HEK293 (cell line): ENCODE data around the gene C2orf49.

Experiments
- CTCF ChIA-PET: fragments of 350-600 bp; formaldehyde crosslinking; extraction: SDS; loops from one replicate; lab custom pipeline; 2021; ENCODE audit warnings: antibody characterized with exemption; lab: Yijun Ruan, JAX
- POLR2A ChIA-PET: fragments of 300-600 bp; formaldehyde crosslinking; extraction: SDS; loops from one replicate; lab custom pipeline; 2020; ENCODE audit warnings: antibody characterized with exemption, inconsistent platforms; lab: Yijun Ruan, JAX
- H3K27ac ChIP-seq: fragments of 200-500 bp; sonication (Bioruptor generic); 2 replicates; pipeline ENCODE4 v1.5.1; 2014; ENCODE audit warnings: low read depth, low read length, control low read depth, inconsistent platforms; ENCODE audit errors: extremely low read depth
- H3K36me3 ChIP-seq, 2 experiments: fragments of 200-500 bp in 1 of 2; sonication (Bioruptor generic) in 1 of 2; 1 replicate in 1 of 2; 2 replicates in 1 of 2; pipeline ENCODE4 v1.5.1; 2014 to 2017; ENCODE audit warnings: inconsistent platforms in 2 of 2, low read length in 2 of 2; ENCODE audit not compliant: control insufficient read depth in 2 of 2, insufficient read depth in 1 of 2
- H3K4me1 ChIP-seq: fragments of 200-500 bp; sonication (Bioruptor generic); 2 replicates; pipeline ENCODE4 v1.5.1; 2014; ENCODE audit warnings: mild to moderate bottlenecking, low read length, inconsistent platforms; ENCODE audit not compliant: control insufficient read depth, insufficient read depth
- H3K4me3 ChIP-seq: 2 replicates; pipeline ENCODE4 v1.5.1; 2011; ENCODE audit warnings: low read depth, mild to moderate bottlenecking, control low read depth, low read length, moderate library complexity
- H3K9me3 ChIP-seq: fragments of 200-500 bp; sonication (Bioruptor generic); 2 replicates; pipeline ENCODE4 v1.5.1; 2014; ENCODE audit warnings: low read depth, low read length, inconsistent platforms; ENCODE audit not compliant: control insufficient read depth, insufficient read depth
- BCL11B ChIP-seq: fragments of 450-650 bp; formaldehyde crosslinking; IDR thresholded peaks from 2 replicates; pipeline ENCODE4 v1.5.1; 2016; ENCODE audit warnings: low read depth, missing biosample characterization, missing genetic modification characterization
- HIC1 ChIP-seq: fragments of 450-650 bp; formaldehyde crosslinking; IDR thresholded peaks from 2 replicates; pipeline ENCODE4 v1.5.1; 2016; ENCODE audit warnings: missing biosample characterization, missing genetic modification characterization
- INSM2 ChIP-seq: fragments of 450-650 bp; formaldehyde crosslinking; IDR thresholded peaks from 2 replicates; pipeline ENCODE4 v1.5.1; 2016; ENCODE audit warnings: missing biosample characterization, missing genetic modification characterization
- MZF1 ChIP-seq: fragments of 450-650 bp; formaldehyde crosslinking; IDR thresholded peaks from 2 replicates; pipeline ENCODE4 v1.5.1; 2017; ENCODE audit warnings: missing biosample characterization, missing genetic modification characterization, borderline replicate concordance
- RBAK ChIP-seq: fragments of 450-650 bp; formaldehyde crosslinking; IDR thresholded peaks from 2 replicates; pipeline ENCODE4 v1.5.1; 2016; ENCODE audit warnings: missing biosample characterization, missing genetic modification characterization
- SP2 ChIP-seq: fragments of 450-650 bp; formaldehyde crosslinking; IDR thresholded peaks from 2 replicates; pipeline ENCODE4 v1.5.1; 2016; ENCODE audit warnings: missing biosample characterization, missing genetic modification characterization
- ZBTB11 ChIP-seq: fragments of 450-650 bp; formaldehyde crosslinking; conservative IDR thresholded peaks from 2 replicates; pipeline ENCODE4 v1.5.1; 2016; ENCODE audit warnings: low read depth, missing biosample characterization, missing genetic modification characterization
- ZNF132 ChIP-seq: fragments of 450-650 bp; formaldehyde crosslinking; IDR thresholded peaks from 2 replicates; pipeline ENCODE4 v1.5.1; 2017; ENCODE audit warnings: missing biosample characterization, missing genetic modification characterization, borderline replicate concordance
- ZNF248 ChIP-seq: fragments of 450-650 bp; formaldehyde crosslinking; IDR thresholded peaks from 2 replicates; pipeline ENCODE4 v1.5.1; 2017; ENCODE audit warnings: missing biosample characterization, missing genetic modification characterization
- ZNF266 ChIP-seq: fragments of 450-650 bp; formaldehyde crosslinking; IDR thresholded peaks from 2 replicates; pipeline ENCODE4 v1.5.1; 2016; ENCODE audit warnings: missing biosample characterization, missing genetic modification characterization, low read depth
- ZNF280C ChIP-seq: fragments of 450-650 bp; formaldehyde crosslinking; IDR thresholded peaks from 2 replicates; pipeline ENCODE4 v1.5.1; 2016; ENCODE audit warnings: missing biosample characterization, missing genetic modification characterization
- ZNF350 ChIP-seq: fragments of 450-650 bp; formaldehyde crosslinking; IDR thresholded peaks from 2 replicates; pipeline ENCODE4 v1.5.0; 2017; ENCODE audit warnings: missing biosample characterization, mild to moderate bottlenecking, missing genetic modification characterization
- ZNF426 ChIP-seq: fragments of 450-650 bp; formaldehyde crosslinking; IDR thresholded peaks from 2 replicates; pipeline ENCODE4 v1.5.1; 2017; ENCODE audit warnings: missing biosample characterization, missing genetic modification characterization, mild to moderate bottlenecking, inconsistent platforms, moderate library complexity
- ZNF544 ChIP-seq: fragments of 450-650 bp; formaldehyde crosslinking; IDR thresholded peaks from 2 replicates; pipeline ENCODE4 v1.5.0; 2017; ENCODE audit warnings: missing biosample characterization, missing genetic modification characterization
- ZNF558 ChIP-seq: fragments of 450-650 bp; formaldehyde crosslinking; IDR thresholded peaks from 2 replicates; pipeline ENCODE4 v1.5.1; 2016; ENCODE audit warnings: missing biosample characterization, missing genetic modification characterization
- ZNF660 ChIP-seq: fragments of 450-650 bp; IDR thresholded peaks from 2 replicates; pipeline ENCODE4 v1.5.1; 2018; ENCODE audit warnings: missing biosample characterization, mild to moderate bottlenecking, missing genetic modification characterization
- ZNF670 ChIP-seq: fragments of 450-650 bp; formaldehyde crosslinking; IDR thresholded peaks from 2 replicates; pipeline ENCODE4 v1.5.1; 2016; ENCODE audit warnings: missing biosample characterization, missing genetic modification characterization, low read depth
- ZNF704 ChIP-seq: fragments of 450-650 bp; formaldehyde crosslinking; IDR thresholded peaks from 2 replicates; pipeline ENCODE4 v1.5.1; 2016; ENCODE audit warnings: missing biosample characterization, missing genetic modification characterization
- ZNF747 ChIP-seq: fragments of 450-650 bp; formaldehyde crosslinking; IDR thresholded peaks from 2 replicates; pipeline ENCODE4 v1.5.1; 2016; ENCODE audit warnings: missing biosample characterization, missing genetic modification characterization
- ZNF785 ChIP-seq: fragments of 450-650 bp; formaldehyde crosslinking; IDR thresholded peaks from 2 replicates; pipeline ENCODE4 v1.5.1; 2016; ENCODE audit warnings: missing biosample characterization, missing genetic modification characterization
- ZNF791 ChIP-seq: fragments of 450-650 bp; formaldehyde crosslinking; IDR thresholded peaks from 2 replicates; pipeline ENCODE4 v1.5.1; 2016; ENCODE audit warnings: missing biosample characterization, missing genetic modification characterization
- ZNF843 ChIP-seq: fragments of 450-650 bp; formaldehyde crosslinking; IDR thresholded peaks from 2 replicates; pipeline ENCODE4 v1.5.1; 2016; ENCODE audit warnings: missing biosample characterization, missing genetic modification characterization
- TF ChIP-seq, protein P1 (sequence below): fragments of 450-650 bp; formaldehyde crosslinking; IDR thresholded peaks from 2 replicates; pipeline ENCODE4 v1.5.1; 2017; ENCODE audit warnings: missing biosample characterization, missing genetic modification characterization

Gene C2orf49

DNA sequence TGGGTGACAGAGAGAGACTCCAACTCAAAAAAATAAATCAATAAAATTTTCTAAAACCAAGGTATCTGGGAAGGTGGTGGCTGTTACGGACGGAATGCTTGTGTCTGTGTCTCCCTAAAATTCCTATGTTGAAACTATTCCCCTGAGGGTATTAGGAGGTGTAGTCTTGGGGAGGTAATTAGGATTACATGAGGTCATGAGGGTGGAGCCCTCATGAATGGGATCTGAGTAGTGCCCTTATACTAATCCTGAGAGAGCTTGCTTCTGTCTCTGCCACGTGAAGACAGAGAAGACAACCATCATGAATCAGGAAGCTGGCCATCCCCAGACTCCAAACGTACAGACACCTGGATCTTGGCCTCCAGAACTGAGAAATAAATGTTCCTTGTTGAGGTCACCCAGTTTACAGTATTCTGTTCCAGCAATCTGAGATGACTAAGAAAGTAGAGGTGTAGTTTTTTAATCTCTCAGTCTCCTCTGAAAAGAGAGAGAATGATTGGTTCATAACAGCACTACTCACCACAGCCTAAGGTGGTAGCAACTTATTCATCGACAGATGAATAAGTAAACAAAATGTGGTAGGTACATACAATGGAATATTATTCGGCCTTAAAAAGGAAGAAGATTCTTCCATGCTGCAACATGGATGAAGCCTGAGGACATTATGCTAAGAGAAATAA, 46.2 kb upstream of the C2orf49 start:
- ChIA-PET CTCF (interaction anchor here (0.5 kb wide), 1 partner anchor 176 kb away, joined by 3 read pairs; no protein-coding TSS in a partner anchor), POLR2A (no interaction called here)
- no peak overlapping the region for H3K4me3 ChIP-seq
- H3K27ac ChIP-seq: no peak overlapping the region
- H3K9me3 ChIP-seq: no peaks in the 10 kb centered on the region
- H3K4me1 ChIP-seq: no peaks in the 10 kb centered on the region
- no peak for TF ChIP-seq ZNF558 (tag by site-specific recombination)
- TF ChIP-seq RBAK (tag by site-specific recombination): no peak
- TF ChIP-seq BCL11B (tag by site-specific recombination): no peak
- no peak for TF ChIP-seq ZNF747
- no peak for TF ChIP-seq ZNF426 (tag by site-specific recombination)
- TF ChIP-seq ZNF791 (tag by site-specific recombination): no peak
- no peak for TF ChIP-seq ZNF132 (tag by site-specific recombination)
- TF ChIP-seq ZNF350 (tag by site-specific recombination): no peak
- TF ChIP-seq ZNF266 (tag by site-specific recombination): no peak
- peaks cover 27 to 54% of the 10 kb centered on the region in 2 experiments for H3K36me3 ChIP-seq

DNA sequence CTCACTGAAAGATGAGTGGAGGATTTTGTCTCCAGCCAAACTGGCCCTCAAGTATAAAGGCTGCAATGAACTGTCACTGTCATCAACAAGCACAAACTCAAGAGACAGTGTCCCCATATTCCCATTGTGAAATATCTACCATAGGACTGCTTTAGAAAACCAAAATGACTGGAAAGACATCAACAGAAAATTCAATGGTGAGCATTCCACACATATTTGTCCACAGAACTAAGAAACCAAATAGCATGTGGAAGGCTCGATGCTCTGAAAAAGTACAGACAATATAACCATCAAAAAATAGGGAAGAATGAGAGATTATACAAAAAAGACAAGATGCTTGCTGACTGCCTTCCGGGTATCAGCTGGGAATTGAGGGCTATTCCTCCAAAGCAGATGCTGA, 45.4 kb upstream of the C2orf49 start:
- CTCF ChIA-PET: interaction anchor here (1.0 kb wide), 1 partner anchor 13 kb away, joined by 3 read pairs; no protein-coding TSS in a partner anchor
- peaks cover 27 to 51% of the 10 kb centered on the region in 2 experiments for H3K36me3 ChIP-seq
- H3K9me3 ChIP-seq: no peaks in the 10 kb centered on the region
- H3K4me3 ChIP-seq: no peak overlapping the region
- H3K4me1 ChIP-seq: no peaks in the 10 kb centered on the region
- H3K27ac ChIP-seq: no peak overlapping the region
- POLR2A ChIA-PET: no interaction called here
- TF ChIP-seq INSM2 (tag by site-specific recombination) (no peak), ZNF785 (tag by site-specific recombination) (no peak), ZNF544 (no peak), SP2 (tag by site-specific recombination) (no peak), ZNF670 (tag by site-specific recombination) (no peak), ZNF248 (tag by site-specific recombination) (no peak), ZNF704 (tag by site-specific recombination) (no peak), MZF1 (tag by site-specific recombination) (no peak), ZBTB11 (tag by site-specific recombination) (no peak), HIC1 (tag by site-specific recombination) (no peak), ZNF660 (no peak), ZNF843 (tag by site-specific recombination) (no peak), ZNF280C (tag by site-specific recombination) (no peak)
- TF ChIP-seq, protein P1, sequence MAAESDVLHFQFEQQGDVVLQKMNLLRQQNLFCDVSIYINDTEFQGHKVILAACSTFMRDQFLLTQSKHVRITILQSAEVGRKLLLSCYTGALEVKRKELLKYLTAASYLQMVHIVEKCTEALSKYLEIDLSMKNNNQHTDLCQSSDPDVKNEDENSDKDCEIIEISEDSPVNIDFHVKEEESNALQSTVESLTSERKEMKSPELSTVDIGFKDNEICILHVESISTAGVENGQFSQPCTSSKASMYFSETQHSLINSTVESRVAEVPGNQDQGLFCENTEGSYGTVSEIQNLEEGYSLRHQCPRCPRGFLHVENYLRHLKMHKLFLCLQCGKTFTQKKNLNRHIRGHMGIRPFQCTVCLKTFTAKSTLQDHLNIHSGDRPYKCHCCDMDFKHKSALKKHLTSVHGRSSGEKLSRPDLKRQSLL: no peak
